Stimulated activated CD8-positive, alpha-beta memory T cell treated with anti-CD3 and anti-CD28 coated beads, Interleukin-12 subunit alpha, Interleukin-12 subunit beta, amount 100 ng/mL, for 24 hours (primary cell): ENCODE results near the gene TIMM8B.
"Not testable (repeated sequence)": the region's sequence is repeated elsewhere in the genome, so short reads cannot be mapped to it uniquely, and the experiment has no call there.

ENCODE experiments used
- DNase-seq: peaks from one replicate; pipeline ENCODE4 v3.0.0-alpha.2; 2020; ENCODE audit errors: extremely low read depth

Gene TIMM8B

GRCh38 chr11:112082729-112083128 is 3.8 kb downstream of the TIMM8B start:
- no peak for DNase-seq

GRCh38 chr11:112073941-112074811 is 12.4 kb downstream of the TIMM8B start, which contains the start of the genes NKAPD1 and PIH1D2:
Gene NKAPD1 (plus strand): TSS chr11:112074299. CDS start chr11:112075575, 1,276 bp downstream.
Gene PIH1D2 (minus strand): TSS chr11:112074017. CDS start chr11:112073174, 843 bp downstream.
- DNase-seq, result peak; percentile 48

- DNase-seq, result no peak
Measured at GRCh38 chr11:112062923-112063322, 23.6 kb downstream of the TIMM8B start.

- no peak for DNase-seq
Measured at GRCh38 chr11:112058103-112058502, 28.5 kb downstream of the TIMM8B start.

GRCh38 chr11:112057170-112057569 is 29.4 kb downstream of the TIMM8B start:
- DNase-seq, result no peak

- no peak for DNase-seq
Measured at GRCh38 chr11:112051768-112052167, 34.8 kb downstream of the TIMM8B start.

GRCh38 chr11:112050721-112051120 is 35.8 kb downstream of the TIMM8B start:
- no peak for DNase-seq

GRCh38 chr11:112049777-112050176 is 36.8 kb downstream of the TIMM8B start:
- no peak for DNase-seq

- DNase-seq, result not testable (repeated sequence)
Measured at GRCh38 chr11:112048256-112048655, 38.3 kb downstream of the TIMM8B start.

GRCh38 chr11:112046647-112047046 is 39.9 kb downstream of the TIMM8B start:
- DNase-seq, result not testable (repeated sequence)

- DNase-seq, result no peak
Measured at GRCh38 chr11:112044961-112045360, 41.6 kb downstream of the TIMM8B start.

- DNase-seq, result no peak
Measured at GRCh38 chr11:112042961-112043304, 43.6 kb downstream of the TIMM8B start.

GRCh38 chr11:112042161-112042960 is 44.2 kb downstream of the TIMM8B start:
- no peak for DNase-seq

- DNase-seq, result no peak
Measured at GRCh38 chr11:112037527-112037926, 49.0 kb downstream of the TIMM8B start.
